ENCODE data around the gene WDR88.

- TF ChIP-seq CTCF (IDR thresholded peaks at IDR 0.05) (no peak), POLR2A (IDR thresholded peaks at IDR 0.05; ENCODE audit: low read depth) (no peak), POLR2AphosphoS5 (IDR thresholded peaks at IDR 0.05) (no peak)
Measured at GRCh38 chr19:33146209-33146608, 14.3 kb downstream of the WDR88 start.
